ENCODE results near the gene MUTYH.
"Not testable (repeated sequence)": the region's sequence is repeated elsewhere in the genome, so short reads cannot be mapped to it uniquely, and the experiment has no call there.

The MUTYH gene

GRCh38 chr1:45375104-45376090 is 35.2 kb upstream of the MUTYH start:
- no peaks in the 10 kb centered on the region for H3K9me3 ChIP-seq (ENCODE audit: control insufficient read depth, insufficient read depth, low read depth, low read length)
- H3K4me3 ChIP-seq (ENCODE audit: low read depth, low read length): no peak overlapping the region
- no peaks in the 10 kb centered on the region for H3K4me1 ChIP-seq (ENCODE audit: control insufficient read depth, insufficient read depth, low read length)
- H3K27me3 ChIP-seq (ENCODE audit: control insufficient read depth, insufficient read depth, low read length): no peaks in the 10 kb centered on the region
- no peak overlapping the region for H3K9ac ChIP-seq (ENCODE audit: low read length)
- H3K27ac ChIP-seq (ENCODE audit: low read depth, low read length): no peak overlapping the region
- no peaks in the 10 kb centered on the region; the same call in 1 of the 2 replicates for H3K36me3 ChIP-seq (ENCODE audit: control insufficient read depth, insufficient read depth, low read length)

GRCh38 chr1:45373573-45373972 is 33.3 kb upstream of the MUTYH start:
- no peaks in the 10 kb centered on the region for H3K9me3 ChIP-seq (ENCODE audit: control insufficient read depth, insufficient read depth, low read depth, low read length)
- H3K36me3 ChIP-seq (ENCODE audit: control insufficient read depth, insufficient read depth, low read length): no peaks in the 10 kb centered on the region; the same call in 1 of the 2 replicates
- no peaks in the 10 kb centered on the region for H3K27me3 ChIP-seq (ENCODE audit: control insufficient read depth, insufficient read depth, low read length)
- no peaks in the 10 kb centered on the region for H3K4me1 ChIP-seq (ENCODE audit: control insufficient read depth, insufficient read depth, low read length)
- H3K27ac ChIP-seq (ENCODE audit: low read depth, low read length): no peak overlapping the region
- H3K4me3 ChIP-seq (ENCODE audit: low read depth, low read length): no peak overlapping the region
- H3K9ac ChIP-seq (ENCODE audit: low read length): no peak overlapping the region

DNA sequence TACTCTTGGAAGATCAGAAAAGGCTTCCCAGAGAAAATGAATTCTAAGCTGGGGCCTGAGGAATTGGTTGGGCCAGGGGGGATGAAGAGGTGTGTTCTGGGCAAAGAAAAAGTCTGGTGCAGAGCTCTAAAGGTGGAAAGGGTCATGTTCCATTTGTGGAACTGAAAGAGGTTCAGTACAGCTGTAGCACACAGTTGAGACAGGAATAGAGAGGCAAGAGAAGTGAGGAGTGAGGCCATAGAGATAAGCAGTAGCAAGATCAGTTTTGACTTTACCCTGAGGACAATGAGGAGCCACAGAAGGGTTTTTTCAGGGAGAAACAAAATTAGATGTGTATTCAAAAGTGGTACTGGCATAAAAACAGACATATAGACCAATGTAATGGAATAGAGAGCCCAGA is 30.3 kb upstream of the MUTYH start:
- Histone ChIP-seq H3K4me3 (ENCODE audit: low read depth, low read length) (no peak overlapping the region), H3K27me3 (ENCODE audit: control insufficient read depth, insufficient read depth, low read length) (no peaks in the 10 kb centered on the region), H3K9ac (ENCODE audit: low read length) (no peak overlapping the region), H3K36me3 (ENCODE audit: control insufficient read depth, insufficient read depth, low read length) (no peaks in the 10 kb centered on the region), H3K4me1 (ENCODE audit: control insufficient read depth, insufficient read depth, low read length) (no peaks in the 10 kb centered on the region), H3K27ac (ENCODE audit: low read depth, low read length) (no peak overlapping the region), H3K9me3 (ENCODE audit: control insufficient read depth, insufficient read depth, low read depth, low read length) (no peaks in the 10 kb centered on the region)

- Histone ChIP-seq H3K27ac (ENCODE audit: low read depth, low read length) (no peak overlapping the region), H3K4me1 (ENCODE audit: control insufficient read depth, insufficient read depth, low read length) (peaks cover 12% of the 10 kb centered on the region), H3K9me3 (ENCODE audit: control insufficient read depth, insufficient read depth, low read depth, low read length) (no peaks in the 10 kb centered on the region), H3K9ac (ENCODE audit: low read length) (no peak overlapping the region), H3K36me3 (ENCODE audit: control insufficient read depth, insufficient read depth, low read length) (no peaks in the 10 kb centered on the region), H3K27me3 (ENCODE audit: control insufficient read depth, insufficient read depth, low read length) (no peaks in the 10 kb centered on the region), H3K4me3 (ENCODE audit: low read depth, low read length) (no peak overlapping the region)
These were observed 24.8 kb upstream of the MUTYH start for GRCh38 chr1:45365051-45365450.

DNA sequence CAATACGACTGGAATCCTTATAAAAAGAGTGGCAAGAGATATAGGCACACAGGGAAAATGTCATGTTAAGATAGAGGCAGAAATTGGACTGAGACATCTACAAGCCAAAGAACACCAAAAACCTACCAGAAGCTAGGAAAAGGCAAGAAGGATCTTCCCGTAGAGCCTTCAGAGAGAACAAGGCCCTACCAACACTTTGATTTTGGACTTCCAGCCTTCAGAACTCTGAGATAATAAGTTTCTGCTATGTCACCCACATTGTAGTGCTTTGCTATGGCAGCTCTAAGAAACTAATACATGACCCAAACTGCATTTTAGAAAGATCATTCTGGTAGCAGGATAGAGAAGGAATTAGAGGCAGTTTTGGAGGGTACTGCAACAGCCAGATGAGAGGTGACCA is 24.1 kb upstream of the MUTYH start:
- Histone ChIP-seq H3K4me1 (ENCODE audit: control insufficient read depth, insufficient read depth, low read length) (peaks cover 15% of the 10 kb centered on the region), H3K4me3 (ENCODE audit: low read depth, low read length) (no peak overlapping the region), H3K9me3 (ENCODE audit: control insufficient read depth, insufficient read depth, low read depth, low read length) (no peaks in the 10 kb centered on the region), H3K36me3 (ENCODE audit: control insufficient read depth, insufficient read depth, low read length) (no peaks in the 10 kb centered on the region), H3K27me3 (ENCODE audit: control insufficient read depth, insufficient read depth, low read length) (no peaks in the 10 kb centered on the region), H3K9ac (ENCODE audit: low read length) (no peak overlapping the region), H3K27ac (ENCODE audit: low read depth, low read length) (no peak overlapping the region)

DNA sequence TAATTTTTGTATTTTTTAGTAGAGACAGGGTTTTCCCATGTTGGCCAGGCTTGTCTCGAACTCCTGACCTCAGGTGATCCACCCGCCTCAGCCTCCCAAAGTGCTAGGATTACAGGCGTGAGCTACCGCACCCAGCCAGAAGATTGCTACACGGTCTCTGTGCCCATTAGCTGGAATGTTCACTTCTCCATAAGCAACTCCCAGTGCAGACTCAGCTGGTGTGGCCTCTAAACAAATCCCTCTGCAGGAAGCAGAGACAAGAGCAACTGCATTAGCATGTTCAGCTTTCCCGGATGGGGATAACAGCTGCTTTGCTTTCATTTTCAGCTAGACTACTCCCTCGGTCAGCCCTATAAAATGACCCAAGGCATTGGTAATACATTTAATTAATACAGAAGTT is 20.7 kb upstream of the MUTYH start:
- not testable (repeated sequence) for H3K9ac ChIP-seq (ENCODE audit: low read length); H3K36me3 ChIP-seq (ENCODE audit: control insufficient read depth, insufficient read depth, low read length); H3K9me3 ChIP-seq (ENCODE audit: control insufficient read depth, insufficient read depth, low read depth, low read length); H3K4me3 ChIP-seq (ENCODE audit: low read depth, low read length); H3K27me3 ChIP-seq (ENCODE audit: control insufficient read depth, insufficient read depth, low read length)
- 0 out of 2 replicates have a peak overlapping the region, but pooled peaks have one; percentile 27 for H3K27ac ChIP-seq (ENCODE audit: low read depth, low read length)
- peaks cover 21% of the 10 kb centered on the region for H3K4me1 ChIP-seq (ENCODE audit: control insufficient read depth, insufficient read depth, low read length)

GRCh38 chr1:45359882-45360513 is 19.8 kb upstream of the MUTYH start:
- H3K27ac ChIP-seq (ENCODE audit: low read depth, low read length): 0 out of 2 replicates have a peak overlapping the region, but pooled peaks have one; percentile 27
- H3K36me3 ChIP-seq (ENCODE audit: control insufficient read depth, insufficient read depth, low read length): no peaks in the 10 kb centered on the region
- H3K4me1 ChIP-seq (ENCODE audit: control insufficient read depth, insufficient read depth, low read length): peaks cover 21% of the 10 kb centered on the region
- no peaks in the 10 kb centered on the region for H3K9me3 ChIP-seq (ENCODE audit: control insufficient read depth, insufficient read depth, low read depth, low read length)
- H3K27me3 ChIP-seq (ENCODE audit: control insufficient read depth, insufficient read depth, low read length): no peaks in the 10 kb centered on the region
- peak overlapping the region; percentile 29 for H3K9ac ChIP-seq (ENCODE audit: low read length)
- H3K4me3 ChIP-seq (ENCODE audit: low read depth, low read length): 0 out of 2 replicates have a peak overlapping the region, but pooled peaks have one; percentile 15

- H3K27me3 ChIP-seq (ENCODE audit: control insufficient read depth, insufficient read depth, low read length): no peaks in the 10 kb centered on the region
- H3K27ac ChIP-seq (ENCODE audit: low read depth, low read length): no peak overlapping the region
- peaks cover 16% of the 10 kb centered on the region for H3K4me1 ChIP-seq (ENCODE audit: control insufficient read depth, insufficient read depth, low read length)
- no peak overlapping the region for H3K4me3 ChIP-seq (ENCODE audit: low read depth, low read length)
- no peaks in the 10 kb centered on the region for H3K36me3 ChIP-seq (ENCODE audit: control insufficient read depth, insufficient read depth, low read length)
- no peaks in the 10 kb centered on the region for H3K9me3 ChIP-seq (ENCODE audit: control insufficient read depth, insufficient read depth, low read depth, low read length)
- no peak overlapping the region for H3K9ac ChIP-seq (ENCODE audit: low read length)
These were observed 15.9 kb upstream of the MUTYH start for GRCh38 chr1:45356186-45356585.

- no peak overlapping the region for H3K4me3 ChIP-seq (ENCODE audit: low read depth, low read length)
- H3K9me3 ChIP-seq (ENCODE audit: control insufficient read depth, insufficient read depth, low read depth, low read length): no peaks in the 10 kb centered on the region
- no peaks in the 10 kb centered on the region for H3K27me3 ChIP-seq (ENCODE audit: control insufficient read depth, insufficient read depth, low read length)
- H3K27ac ChIP-seq (ENCODE audit: low read depth, low read length): no peak overlapping the region
- H3K4me1 ChIP-seq (ENCODE audit: control insufficient read depth, insufficient read depth, low read length): peaks cover 15% of the 10 kb centered on the region
- no peaks in the 10 kb centered on the region for H3K36me3 ChIP-seq (ENCODE audit: control insufficient read depth, insufficient read depth, low read length)
- no peak overlapping the region for H3K9ac ChIP-seq (ENCODE audit: low read length)
These were observed 15.4 kb upstream of the MUTYH start for GRCh38 chr1:45355683-45356082.

DNA sequence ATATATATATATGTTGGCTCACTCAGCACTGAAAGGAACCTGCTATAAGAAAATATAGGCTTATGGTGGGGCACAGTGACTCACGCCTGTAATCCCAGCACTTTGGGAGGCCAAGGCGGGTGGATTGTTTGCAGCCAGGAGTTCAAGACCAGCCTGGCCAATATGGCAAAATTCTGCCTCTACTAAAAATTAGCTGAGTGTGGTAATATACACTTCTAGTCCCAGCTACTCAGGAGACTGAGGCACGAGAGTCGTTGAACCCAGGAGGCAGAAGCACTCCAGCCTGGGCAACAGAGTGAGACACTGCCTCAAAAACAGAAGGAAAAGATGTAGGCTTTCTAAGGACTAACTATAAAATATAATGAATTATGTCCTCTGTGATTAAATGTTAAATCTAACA is 14.6 kb upstream of the MUTYH start:
- H3K4me3 ChIP-seq (ENCODE audit: low read depth, low read length): no peak overlapping the region
- H3K9ac ChIP-seq (ENCODE audit: low read length): no peak overlapping the region

GRCh38 chr1:45353685-45354084 is 13.4 kb upstream of the MUTYH start:
- no peaks in the 10 kb centered on the region for H3K9me3 ChIP-seq (ENCODE audit: control insufficient read depth, insufficient read depth, low read depth, low read length)
- H3K4me3 ChIP-seq (ENCODE audit: low read depth, low read length): no peak overlapping the region
- peaks cover 6% of the 10 kb centered on the region; the same call in 1 of the 2 replicates for H3K4me1 ChIP-seq (ENCODE audit: control insufficient read depth, insufficient read depth, low read length)
- H3K36me3 ChIP-seq (ENCODE audit: control insufficient read depth, insufficient read depth, low read length): no peaks in the 10 kb centered on the region
- H3K27me3 ChIP-seq (ENCODE audit: control insufficient read depth, insufficient read depth, low read length): no peaks in the 10 kb centered on the region
- H3K27ac ChIP-seq (ENCODE audit: low read depth, low read length): no peak overlapping the region
- H3K9ac ChIP-seq (ENCODE audit: low read length): no peak overlapping the region

More for the DNA sequence above, 14.6 kb upstream of the MUTYH start:
- Histone ChIP-seq H3K36me3 (ENCODE audit: control insufficient read depth, insufficient read depth, low read length) (no peaks in the 10 kb centered on the region), H3K9me3 (ENCODE audit: control insufficient read depth, insufficient read depth, low read depth, low read length) (no peaks in the 10 kb centered on the region), H3K27ac (ENCODE audit: low read depth, low read length) (no peak overlapping the region), H3K27me3 (ENCODE audit: control insufficient read depth, insufficient read depth, low read length) (no peaks in the 10 kb centered on the region), H3K4me1 (ENCODE audit: control insufficient read depth, insufficient read depth, low read length) (peaks cover 7% of the 10 kb centered on the region)
